GM23248 (cell line): ENCODE data around the gene WDR17. TPM values are rescaled to one million over a fixed set of nuclear protein-coding genes. Genes with fewer than 3 reads are reported as not detected.
A peak's percentile ranks its signal among the peaks of the same experiment; 100 is the strongest.

Experiments used
- DNase-seq: peaks from one replicate; pipeline ENCODE4 v3.0.0-alpha.2; 2015
- H2AFZ ChIP-seq: fragments of 200-600 bp; sonication (generic); 2 replicates; pipeline ENCODE4 v1.6.1; 2016; ENCODE audit warnings: antibody characterized with exemption
- H3F3A ChIP-seq: fragments of 200-600 bp; sonication (generic); 2 replicates; pipeline ENCODE4 v1.6.1; 2016; ENCODE audit warnings: mild to moderate bottlenecking, antibody characterized with exemption, mixed run types; ENCODE audit not compliant: insufficient read depth
- H3K27ac ChIP-seq: fragments of 200-600 bp; sonication (generic); 2 replicates; pipeline ENCODE4 v1.5.1; 2016; ENCODE audit warnings: mild to moderate bottlenecking
- H3K27me3 ChIP-seq: fragments of 200-600 bp; sonication (generic); replicated peaks from 2 replicates; pipeline ENCODE4 v1.6.1; 2016; ENCODE audit warnings: mild to moderate bottlenecking; ENCODE audit not compliant: insufficient read depth
- H3K36me3 ChIP-seq: fragments of 200-600 bp; sonication (generic); 2 replicates; pipeline ENCODE4 v1.6.1; 2016; ENCODE audit warnings: low read depth, mild to moderate bottlenecking
- H3K4me1 ChIP-seq: fragments of 200-600 bp; sonication (generic); 2 replicates; pipeline ENCODE4 v1.6.1; 2016; ENCODE audit warnings: mild to moderate bottlenecking; ENCODE audit not compliant: insufficient read depth
- H3K4me2 ChIP-seq: fragments of 200-600 bp; sonication (generic); one replicate; pipeline ENCODE4 v1.6.1; 2016; ENCODE audit warnings: mild to moderate bottlenecking; ENCODE audit not compliant: unreplicated experiment
- H3K4me3 ChIP-seq: fragments of 200-600 bp; sonication (generic); 2 replicates; pipeline ENCODE4 v1.5.1; 2016; ENCODE audit warnings: mild to moderate bottlenecking
- H3K79me2 ChIP-seq: fragments of 200-600 bp; sonication (generic); 2 replicates; pipeline ENCODE4 v1.6.1; 2016; ENCODE audit warnings: mild to moderate bottlenecking; ENCODE audit not compliant: insufficient read depth
- H3K9ac ChIP-seq: fragments of 200-600 bp; sonication (generic); 2 replicates; pipeline ENCODE4 v1.6.1; 2016; ENCODE audit warnings: mild to moderate bottlenecking
- H3K9me2 ChIP-seq: fragments of 200-600 bp; sonication (generic); 2 replicates; pipeline ENCODE4 v1.6.1; 2016; ENCODE audit warnings: mixed run types, mild to moderate bottlenecking, moderate library complexity; ENCODE audit not compliant: insufficient read depth
- H3K9me3 ChIP-seq: fragments of 200-600 bp; sonication (generic); one replicate; pipeline ENCODE4 v1.6.1; 2017; ENCODE audit warnings: low read depth
- H4K20me1 ChIP-seq: fragments of 200-600 bp; sonication (generic); 2 replicates; pipeline ENCODE4 v1.6.0; 2016; ENCODE audit not compliant: insufficient read depth
- EZH2 ChIP-seq: fragments of 200-600 bp; sonication (generic); IDR thresholded peaks from 2 replicates; pipeline ENCODE4 v1.6.1; 2018; ENCODE audit warnings: antibody characterized with exemption, mild to moderate bottlenecking; ENCODE audit not compliant: insufficient read depth, poor library complexity, severe bottlenecking
- EZH2phosphoT487 ChIP-seq: fragments of 200-600 bp; sonication (generic); IDR thresholded peaks from 2 replicates; pipeline ENCODE4 v1.6.1; 2018; ENCODE audit warnings: antibody characterized with exemption, moderate library complexity, mild to moderate bottlenecking, low read depth; ENCODE audit not compliant: insufficient read depth
- WGBS, 2 experiments: methylation state at CpG; one replicate each; pipeline ENCODE4 v1.1.6; 2015 to 2017; ENCODE audit warnings: low lambda C conversion rate in 2 of 2, low coverage in 1 of 2; ENCODE audit errors: missing lambda C conversion rate in 2 of 2; 5-methylcytosine and 5-hydroxymethylcytosine counted together
- in situ Hi-C: fragments of 300-500 bp; cut with MboI; formaldehyde crosslinking; loops from 2 replicates; pipeline ENCODE4 v1.15.0; 2020
- polyA plus RNA-seq: library from polyadenylated mRNA; unstranded; fragments of >200 nt; fragmentation: Nextera tagmentation; extraction: Ambion mirVana; gene quantifications from 2 replicates; pipeline ENCODE4 v1.2.1, GENCODE V29; 2016
- total RNA-seq: library from RNA; depleted of rRNA; stranded (reverse); fragments of >200 nt; shearing (Covaris generic); gene quantifications from 2 replicates; pipeline ENCODE4 v1.2.3, GENCODE V29; 2014

WDR17 gene
- total and polyA plus RNA-seq, 2 experiments from 2014 or later, result 0.22 to 0.23 TPM

DNA sequence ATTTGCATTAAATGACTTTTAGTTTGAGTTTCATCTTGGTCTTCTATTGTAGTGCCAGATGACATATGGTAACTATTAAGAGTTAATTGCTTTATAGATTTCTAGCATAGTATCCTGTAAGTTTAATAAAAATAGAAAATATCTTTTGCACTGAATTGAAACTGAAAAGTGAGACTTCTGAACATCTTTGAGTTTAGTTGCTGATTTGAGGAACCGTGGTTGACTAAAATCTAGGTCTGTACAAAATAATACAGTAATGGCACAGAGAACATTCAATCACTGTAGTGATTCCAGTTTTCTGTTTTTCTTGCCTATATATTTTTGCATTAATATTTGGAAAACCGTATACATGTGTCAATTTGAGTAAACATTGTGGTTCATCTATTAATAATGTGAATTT lies 69.0 kb downstream of the WDR17 start:
- Histone ChIP-seq H3K36me3 (no peaks in the 10 kb centered on the region), H2AFZ (no peak overlapping the region), H3K9me2 (no peaks in the 10 kb centered on the region), H3F3A (no peaks in the 10 kb centered on the region), H4K20me1 (no peaks in the 10 kb centered on the region), H3K4me1 (peaks cover 4% of the 10 kb centered on the region; the same call in 1 of the 2 replicates), H3K79me2 (no peaks in the 10 kb centered on the region), H3K4me2 (no peak overlapping the region), H3K4me3 (no peak overlapping the region), H3K27me3 (no peaks in the 10 kb centered on the region), H3K27ac (no peak overlapping the region), H3K9me3 (no peaks in the 10 kb centered on the region), H3K9ac (no peak overlapping the region)
- 41 to 47% methylated on average over 2 of the region's 2 CpGs for WGBS, 2 experiments
- no peak for DNase-seq
- in situ Hi-C loops, result no loop called here
- TF ChIP-seq EZH2phosphoT487 (no peak), EZH2 (no peak)

DNA sequence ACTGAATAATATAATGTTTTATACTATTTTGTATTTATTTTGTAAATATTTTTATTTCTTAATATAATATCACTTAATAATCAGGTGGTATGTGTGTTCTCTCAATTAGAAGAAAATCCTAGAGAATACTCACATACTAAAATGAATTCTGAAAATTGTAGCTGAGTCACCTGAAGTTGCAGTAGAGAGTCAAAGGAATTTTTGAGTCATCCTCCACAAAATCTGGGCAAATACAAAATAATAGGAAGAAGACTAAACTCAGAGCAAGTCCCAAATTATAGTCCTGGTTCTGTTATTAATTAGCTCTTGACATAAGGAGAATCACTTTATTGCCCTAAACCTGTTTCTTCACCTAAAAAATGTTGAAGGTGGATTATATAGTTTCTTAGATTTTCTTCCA lies 72.0 kb downstream of the WDR17 start:
- no peak for TF ChIP-seq EZH2phosphoT487
- no peak for TF ChIP-seq EZH2
- H3K36me3 ChIP-seq, result no peaks in the 10 kb centered on the region
- H3K4me3 ChIP-seq, result no peak overlapping the region
- peaks cover 4% of the 10 kb centered on the region; the same call in 1 of the 2 replicates for H3K4me1 ChIP-seq
- no peak overlapping the region for H3K9ac ChIP-seq
- no peak overlapping the region for H2AFZ ChIP-seq
- no peaks in the 10 kb centered on the region for H3K9me3 ChIP-seq
- no peaks in the 10 kb centered on the region for H3K79me2 ChIP-seq
- H3F3A ChIP-seq, result no peaks in the 10 kb centered on the region
- no peaks in the 10 kb centered on the region for H3K27me3 ChIP-seq
- H3K4me2 ChIP-seq, result no peak overlapping the region
- no peaks in the 10 kb centered on the region for H3K9me2 ChIP-seq
- H4K20me1 ChIP-seq, result no peaks in the 10 kb centered on the region
- H3K27ac ChIP-seq, result no peak overlapping the region
- in situ Hi-C loops, result no loop called here
- DNase-seq, result peak; percentile 86

DNA sequence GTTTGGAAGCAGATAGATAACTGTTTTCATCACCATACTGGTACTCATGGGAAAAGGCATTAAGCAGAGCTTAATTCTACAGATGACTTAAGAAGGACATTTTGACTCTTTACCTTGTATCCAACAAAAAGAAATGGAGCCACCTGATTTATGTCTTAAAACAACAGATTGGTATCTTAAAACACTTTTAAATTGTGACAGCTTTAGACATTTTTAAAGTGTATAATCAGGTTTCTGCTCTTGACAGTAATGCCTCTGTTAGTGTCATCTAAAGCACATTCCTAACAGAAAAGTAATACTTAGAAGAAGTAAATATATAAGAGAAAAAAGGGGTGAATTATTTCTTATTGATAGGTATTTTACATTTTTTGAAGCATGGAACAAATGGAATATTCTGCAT lies 73.9 kb downstream of the WDR17 start:
- H2AFZ ChIP-seq, result no peak overlapping the region
- no peaks in the 10 kb centered on the region for H3K9me3 ChIP-seq
- no peak overlapping the region for H3K4me3 ChIP-seq
- H3K36me3 ChIP-seq, result no peaks in the 10 kb centered on the region
- no peaks in the 10 kb centered on the region for H3K79me2 ChIP-seq
- DNase-seq, result no peak
- H3K27me3 ChIP-seq, result no peaks in the 10 kb centered on the region
- H4K20me1 ChIP-seq, result no peaks in the 10 kb centered on the region
- no peaks in the 10 kb centered on the region for H3F3A ChIP-seq
- H3K4me2 ChIP-seq, result no peak overlapping the region
- peaks cover 4% of the 10 kb centered on the region; the same call in 1 of the 2 replicates for H3K4me1 ChIP-seq
- no peaks in the 10 kb centered on the region for H3K9me2 ChIP-seq
- H3K27ac ChIP-seq, result no peak overlapping the region
- TF ChIP-seq EZH2 (no peak), EZH2phosphoT487 (no peak)
- in situ Hi-C loops, result no loop called here
- no peak overlapping the region for H3K9ac ChIP-seq

DNA sequence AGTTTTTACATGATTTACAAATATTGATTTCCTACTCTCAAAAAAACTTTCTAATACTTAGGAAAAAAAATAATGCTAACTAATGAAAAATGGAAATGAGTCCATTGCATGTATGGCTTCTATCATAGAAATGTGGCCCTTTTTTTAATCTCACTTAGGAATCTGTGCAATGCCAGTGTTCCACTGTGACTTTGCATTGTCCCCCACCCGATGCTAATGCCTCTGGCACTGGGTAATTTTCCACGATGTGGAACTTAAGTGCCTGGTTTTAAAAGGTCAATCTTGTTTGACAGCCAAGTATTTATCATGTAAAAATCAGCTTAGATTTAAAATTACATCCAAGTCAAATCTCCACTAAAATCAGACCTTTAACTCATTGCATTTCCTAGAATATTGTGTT lies 76.6 kb downstream of the WDR17 start:
- Histone ChIP-seq H3K27me3 (no peaks in the 10 kb centered on the region), H3K9me3 (no peaks in the 10 kb centered on the region), H3K4me3 (no peak overlapping the region), H3F3A (no peaks in the 10 kb centered on the region), H3K9ac (no peak overlapping the region), H2AFZ (no peak overlapping the region), H3K27ac (no peak overlapping the region), H3K9me2 (no peaks in the 10 kb centered on the region), H3K79me2 (no peaks in the 10 kb centered on the region), H3K4me2 (no peak overlapping the region), H4K20me1 (no peaks in the 10 kb centered on the region), H3K36me3 (no peaks in the 10 kb centered on the region), H3K4me1 (peaks cover 4% of the 10 kb centered on the region; the same call in 1 of the 2 replicates)
- in situ Hi-C loops, result no loop called here
- no peak for TF ChIP-seq EZH2
- TF ChIP-seq EZH2phosphoT487, result no peak
- WGBS, 2 experiments, result 91 to 95% methylated on average over 2 of the region's 2 CpGs
- DNase-seq, result no peak

DNA sequence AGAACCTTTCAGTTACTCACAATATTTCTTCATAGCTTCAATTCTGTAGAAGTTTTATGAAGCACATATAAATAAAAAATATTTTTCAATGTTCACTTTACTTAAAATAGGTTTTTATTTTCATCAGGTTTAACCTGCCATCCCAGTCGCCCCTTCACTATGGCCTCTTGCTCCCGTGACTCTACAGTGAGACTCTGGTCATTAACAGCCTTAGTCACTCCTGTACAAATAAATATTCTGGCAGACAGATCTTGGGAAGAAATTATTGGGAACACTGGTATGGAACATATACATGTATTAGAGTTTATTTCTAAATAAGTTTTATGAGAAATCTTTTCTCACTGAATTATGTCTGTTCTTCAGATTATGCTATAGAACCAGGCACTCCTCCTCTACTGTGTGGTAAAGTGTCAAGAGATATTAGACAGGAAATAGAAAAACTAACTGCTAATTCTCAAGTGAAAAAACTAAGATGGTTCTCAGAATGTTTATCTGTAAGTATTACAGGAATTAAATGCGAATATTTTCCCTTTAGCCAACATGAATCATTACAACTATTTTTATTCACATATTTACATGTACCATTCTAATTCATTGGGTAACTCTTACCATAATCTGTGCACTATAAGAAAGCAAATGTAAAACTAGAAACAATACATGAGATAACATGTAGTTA lies 84.2 kb downstream of the WDR17 start:
- no peaks in the 10 kb centered on the region for H3K27me3 ChIP-seq
- H4K20me1 ChIP-seq, result no peaks in the 10 kb centered on the region
- H3K27ac ChIP-seq, result no peak overlapping the region
- in situ Hi-C loops, result no loop called here
- H3K9ac ChIP-seq, result 0 out of 2 replicates have a peak overlapping the region, but pooled peaks have one; percentile 14
- no peak for TF ChIP-seq EZH2phosphoT487
- no peak for TF ChIP-seq EZH2
- H3K9me2 ChIP-seq, result no peaks in the 10 kb centered on the region
- no peaks in the 10 kb centered on the region for H3K9me3 ChIP-seq
- no peaks in the 10 kb centered on the region for H3K79me2 ChIP-seq
- peak overlapping the region; percentile 65 for H2AFZ ChIP-seq
- WGBS, 2 experiments, result 50 to 53% methylated on average over 3 of the region's 3 CpGs
- H3K36me3 ChIP-seq, result no peaks in the 10 kb centered on the region
- H3K4me2 ChIP-seq, result no peak overlapping the region
- no peaks in the 10 kb centered on the region for H3F3A ChIP-seq
- peaks cover 15% of the 10 kb centered on the region for H3K4me1 ChIP-seq
- no peak overlapping the region for H3K4me3 ChIP-seq
- peak; percentile 36 for DNase-seq
